Calu3 (cell line): Measurements from ENCODE around the gene GLRX2. TPM values are rescaled to one million over a fixed set of nuclear protein-coding genes. Genes with fewer than 3 reads are reported as not detected.

Experiments
- BruUV-seq: library from RNA; stranded (reverse); fragments of 400-500 nt; replicated peaks from 2 replicates; lab custom pipeline; 2021; lab: Mats Ljungman, UMichigan
- CTCF ChIA-PET: fragments of 300-600 bp; sonication (Branson Sonifier 250); formaldehyde crosslinking; loops from one replicate; lab custom pipeline; 2022; ENCODE audit warnings: antibody characterized with exemption; lab: Charles Lee
- DNase-seq: peaks from one replicate; pipeline ENCODE4 v3.0.0; 2022
- H3K27ac Mint-ChIP-seq: one replicate; pipeline ENCODE4 v1.8.0; 2022; ENCODE audit warnings: mixed read lengths; ENCODE audit not compliant: unreplicated experiment
- H3K27me3 Mint-ChIP-seq: one replicate; pipeline ENCODE4 v1.8.0; 2022; ENCODE audit warnings: mixed read lengths; ENCODE audit not compliant: unreplicated experiment
- H3K36me3 Mint-ChIP-seq: one replicate; pipeline ENCODE4 v1.8.0; 2022; ENCODE audit warnings: mild to moderate bottlenecking, moderate library complexity, mixed read lengths; ENCODE audit not compliant: insufficient read depth, unreplicated experiment
- H3K4me1 Mint-ChIP-seq: one replicate; pipeline ENCODE4 v1.8.0; 2022; ENCODE audit warnings: mild to moderate bottlenecking, low read depth, mixed read lengths; ENCODE audit not compliant: unreplicated experiment
- H3K4me3 Mint-ChIP-seq: one replicate; pipeline ENCODE4 v1.8.0; 2022; ENCODE audit warnings: mild to moderate bottlenecking, low read depth, moderate library complexity, mixed read lengths; ENCODE audit not compliant: unreplicated experiment
- H3K9me3 Mint-ChIP-seq: one replicate; pipeline ENCODE4 v1.8.0; 2022; ENCODE audit warnings: low read depth, mixed read lengths; ENCODE audit not compliant: unreplicated experiment
- intact Hi-C: fragments of 100-400 bp; cut with micrococcal nuclease; formaldehyde crosslinking; loops from one replicate; pipeline ENCODE4 v1.10.0; 2022; ENCODE audit not compliant: unreplicated experiment
- total RNA-seq: library from RNA; stranded (reverse); gene quantifications from 2 replicates; pipeline ENCODE4 v1.2.3, GENCODE V29; 2022
- TF ChIP-seq, protein P1 (sequence below): fragments of 200-600 bp; IDR thresholded peaks from one replicate; pipeline ENCODE4 v1.8.0; 2022; ENCODE audit warnings: antibody characterized with exemption; ENCODE audit not compliant: unreplicated experiment

GLRX2 gene
- total RNA-seq, 1 experiment from 2014 or later = 25.7 TPM

GRCh38 chr1:193085263-193085662 is 20.0 kb downstream of the GLRX2 start:
- no peaks in the 10 kb centered on the region for H3K4me1 Mint-ChIP-seq
- peaks cover 34% of the 10 kb centered on the region for H3K36me3 Mint-ChIP-seq
- H3K27me3 Mint-ChIP-seq = no peaks in the 10 kb centered on the region
- DNase-seq = no peak
- no TSS peak for BruUV-seq
- H3K27ac Mint-ChIP-seq = no peak overlapping the region
- intact Hi-C loops = no loop called here
- H3K9me3 Mint-ChIP-seq = no peaks in the 10 kb centered on the region
- no peak overlapping the region for H3K4me3 Mint-ChIP-seq
- CTCF ChIA-PET = interaction anchor here (0.7 kb wide), 1 partner anchor 669 kb away, joined by 3 read pairs; no protein-coding TSS in a partner anchor
- TF ChIP-seq, protein P1, sequence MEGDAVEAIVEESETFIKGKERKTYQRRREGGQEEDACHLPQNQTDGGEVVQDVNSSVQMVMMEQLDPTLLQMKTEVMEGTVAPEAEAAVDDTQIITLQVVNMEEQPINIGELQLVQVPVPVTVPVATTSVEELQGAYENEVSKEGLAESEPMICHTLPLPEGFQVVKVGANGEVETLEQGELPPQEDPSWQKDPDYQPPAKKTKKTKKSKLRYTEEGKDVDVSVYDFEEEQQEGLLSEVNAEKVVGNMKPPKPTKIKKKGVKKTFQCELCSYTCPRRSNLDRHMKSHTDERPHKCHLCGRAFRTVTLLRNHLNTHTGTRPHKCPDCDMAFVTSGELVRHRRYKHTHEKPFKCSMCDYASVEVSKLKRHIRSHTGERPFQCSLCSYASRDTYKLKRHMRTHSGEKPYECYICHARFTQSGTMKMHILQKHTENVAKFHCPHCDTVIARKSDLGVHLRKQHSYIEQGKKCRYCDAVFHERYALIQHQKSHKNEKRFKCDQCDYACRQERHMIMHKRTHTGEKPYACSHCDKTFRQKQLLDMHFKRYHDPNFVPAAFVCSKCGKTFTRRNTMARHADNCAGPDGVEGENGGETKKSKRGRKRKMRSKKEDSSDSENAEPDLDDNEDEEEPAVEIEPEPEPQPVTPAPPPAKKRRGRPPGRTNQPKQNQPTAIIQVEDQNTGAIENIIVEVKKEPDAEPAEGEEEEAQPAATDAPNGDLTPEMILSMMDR = no peak

DNA sequence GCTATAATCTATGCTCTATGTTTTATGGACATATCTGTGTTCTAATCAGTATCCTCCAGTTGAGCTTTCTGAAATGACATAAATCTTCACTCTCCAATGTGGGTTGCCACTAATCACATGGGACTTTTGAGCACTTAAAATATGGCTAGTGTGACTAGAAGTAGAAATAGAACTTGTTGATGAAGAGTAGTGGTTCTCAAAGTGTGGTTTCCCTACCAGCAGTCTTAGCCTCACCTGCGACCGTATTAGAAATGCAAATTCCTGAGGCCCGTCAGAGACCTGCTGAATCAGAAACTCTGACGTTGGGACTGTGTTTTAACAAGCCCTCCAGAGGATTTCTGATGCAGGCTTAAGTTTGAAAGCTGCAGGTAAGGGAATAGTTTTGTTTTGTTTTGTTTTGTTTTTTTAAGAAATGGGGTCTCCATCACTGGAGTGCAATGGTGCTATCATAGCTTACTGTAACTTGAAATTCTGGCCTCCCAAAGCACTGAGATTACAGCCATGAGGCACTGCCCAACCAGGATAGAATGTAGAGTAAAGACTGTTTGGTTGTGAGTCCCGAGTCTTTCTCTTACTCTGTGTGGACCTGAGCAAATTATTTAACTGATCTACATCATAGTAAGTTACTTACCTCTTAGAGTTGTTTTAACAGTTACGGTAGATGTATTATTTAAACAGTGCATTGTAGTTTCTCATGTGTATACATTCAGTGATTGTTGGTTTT is 21.7 kb downstream of the GLRX2 start:
- Mint-ChIP-seq H3K9me3 (peaks cover 2% of the 10 kb centered on the region), H3K4me1 (no peaks in the 10 kb centered on the region), H3K36me3 (peaks cover 49% of the 10 kb centered on the region), H3K27me3 (no peaks in the 10 kb centered on the region), H3K4me3 (no peak overlapping the region), H3K27ac (no peak overlapping the region)
- DNase-seq = no peak
- TF ChIP-seq, protein P1 = no peak
- CTCF ChIA-PET = interaction anchor here (1.4 kb wide), 1 partner anchor 9 kb away, joined by 3 read pairs; no protein-coding TSS in a partner anchor
- BruUV-seq = no TSS peak
- intact Hi-C loops = no loop called here

GRCh38 chr1:193079187-193079586 is 26.0 kb downstream of the GLRX2 start:
- H3K36me3 Mint-ChIP-seq = peaks cover 47% of the 10 kb centered on the region

GRCh38 chr1:193077991-193078390 is 27.2 kb downstream of the GLRX2 start:
- no peak for DNase-seq

More at GRCh38 chr1:193079187-193079586, 26.0 kb downstream of the GLRX2 start:
- Mint-ChIP-seq H3K4me1 (no peaks in the 10 kb centered on the region), H3K9me3 (peaks cover 5% of the 10 kb centered on the region), H3K4me3 (no peak overlapping the region), H3K27me3 (no peaks in the 10 kb centered on the region), H3K27ac (no peak overlapping the region)
- BruUV-seq = no TSS peak
- intact Hi-C loops = no loop called here
- CTCF ChIA-PET = no interaction called here
- TF ChIP-seq, protein P1 = no peak
- DNase-seq = no peak

More at GRCh38 chr1:193077991-193078390, 27.2 kb downstream of the GLRX2 start:
- no peaks in the 10 kb centered on the region for H3K27me3 Mint-ChIP-seq
- peaks cover 47% of the 10 kb centered on the region for H3K36me3 Mint-ChIP-seq
- H3K27ac Mint-ChIP-seq = no peak overlapping the region
- intact Hi-C loops = no loop called here
- no peaks in the 10 kb centered on the region for H3K4me1 Mint-ChIP-seq
- CTCF ChIA-PET = no interaction called here
- no peak overlapping the region for H3K4me3 Mint-ChIP-seq
- BruUV-seq = no TSS peak
- TF ChIP-seq, protein P1 = no peak
- peaks cover 5% of the 10 kb centered on the region for H3K9me3 Mint-ChIP-seq
